IgD-negative memory B cell (primary cell): ENCODE measurements around the gene MLKL. TPM values are rescaled to one million over a fixed set of nuclear protein-coding genes. Genes with fewer than 3 reads are reported as not detected.
"Not testable (repeated sequence)": the region's sequence is repeated elsewhere in the genome, so short reads cannot be mapped to it uniquely, and the experiment has no call there.

Experiments
- H3K27ac Mint-ChIP-seq, 3 donors: one replicate each; pipeline ENCODE4 v1.8.0; 2020 to 2022; ENCODE audit warnings: mild to moderate bottlenecking in 3 of 3, mixed read lengths in 3 of 3, moderate library complexity in 1 of 3
- H3K27me3 Mint-ChIP-seq: one replicate; pipeline ENCODE4 v1.8.0; 2021; ENCODE audit warnings: mixed read lengths
- H3K36me3 Mint-ChIP-seq: one replicate; pipeline ENCODE4 v1.8.0; 2020; ENCODE audit warnings: mild to moderate bottlenecking, mixed read lengths
- H3K4me1 Mint-ChIP-seq, 3 donors: one replicate each; pipeline ENCODE4 v1.8.0; 2020 to 2022; ENCODE audit warnings: mixed read lengths in 3 of 3, mild to moderate bottlenecking in 1 of 3
- H3K4me3 Mint-ChIP-seq, 4 donors: one replicate each; pipeline ENCODE4 v1.8.0; 2020 to 2022; ENCODE audit warnings: mild to moderate bottlenecking in 4 of 4, mixed read lengths in 4 of 4, moderate library complexity in 3 of 4
- H3K9me3 Mint-ChIP-seq, 3 donors: one replicate each; pipeline ENCODE4 v1.8.0; 2020 to 2021; ENCODE audit warnings: mixed read lengths in 3 of 3, mild to moderate bottlenecking in 1 of 3
- polyA plus RNA-seq: library from polyadenylated mRNA; unstranded; fragments of 300-500 nt; fragmentation: Illumina TruSeq; gene quantifications from one replicate; pipeline ENCODE4 v1.2.3, GENCODE V29; 2021

MLKL gene
- polyA plus RNA-seq, 1 donor from 2014 or later: 14.3 TPM

GRCh38 chr16:74698222-74698621, 2.4 kb downstream of the MLKL start:
- Mint-ChIP-seq H3K27me3 (no peaks in the 10 kb centered on the region), H3K27ac (peak overlapping the region; percentile 1 to 46 (median 44)), H3K9me3 (no peaks in the 10 kb centered on the region), H3K36me3 (peaks cover 12% of the 10 kb centered on the region), H3K4me1 (peaks cover 38 to 45% (median 41%) of the 10 kb centered on the region in 3 donors), H3K4me3 (peak overlapping the region; percentile 88 to 98 (median 95))

- Mint-ChIP-seq H3K4me3 (peak overlapping the region; percentile 81 to 93 (median 92)), H3K27me3 (no peaks in the 10 kb centered on the region), H3K27ac (peak overlapping the region; percentile 59 to 92 (median 90)), H3K36me3 (peaks cover 18% of the 10 kb centered on the region), H3K4me1 (peaks cover 31 to 35% (median 32%) of the 10 kb centered on the region in 3 donors), H3K9me3 (no peaks in the 10 kb centered on the region)
Measured at GRCh38 chr16:74695450-74696422, 4.9 kb downstream of the MLKL start.

- H3K9me3 Mint-ChIP-seq: no peaks in the 10 kb centered on the region
- no peak overlapping the region for H3K27ac Mint-ChIP-seq
- H3K4me1 Mint-ChIP-seq: peaks cover 7 to 13% (median 13%) of the 10 kb centered on the region in 3 donors
- H3K4me3 Mint-ChIP-seq: no peak overlapping the region
- H3K27me3 Mint-ChIP-seq: no peaks in the 10 kb centered on the region
- peaks cover 22% of the 10 kb centered on the region for H3K36me3 Mint-ChIP-seq
Measured at GRCh38 chr16:74691093-74691855, 9.4 kb downstream of the MLKL start.

GRCh38 chr16:74682556-74682955, 18.1 kb downstream of the MLKL start:
- Mint-ChIP-seq H3K9me3 (no peaks in the 10 kb centered on the region), H3K4me3 (no peak overlapping the region), H3K4me1 (peaks cover 3 to 6% (median 5%) of the 10 kb centered on the region in 3 donors), H3K36me3 (peaks cover 5% of the 10 kb centered on the region), H3K27ac (peak overlapping the region in 1 of 3 donors; percentile 50), H3K27me3 (no peaks in the 10 kb centered on the region)

- Mint-ChIP-seq H3K27me3 (no peaks in the 10 kb centered on the region), H3K27ac (no peak overlapping the region), H3K4me3 (no peak overlapping the region), H3K36me3 (peaks cover 5% of the 10 kb centered on the region), H3K9me3 (no peaks in the 10 kb centered on the region), H3K4me1 (peaks cover 3 to 5% (median 4%) of the 10 kb centered on the region in 3 donors)
Measured at GRCh38 chr16:74680681-74681080, 20.0 kb downstream of the MLKL start.

- peaks cover 2 to 5% (median 3%) of the 10 kb centered on the region in 3 donors for H3K4me1 Mint-ChIP-seq
- no peaks in the 10 kb centered on the region for H3K27me3 Mint-ChIP-seq
- H3K9me3 Mint-ChIP-seq: no peaks in the 10 kb centered on the region
- H3K4me3 Mint-ChIP-seq: no peak overlapping the region
- H3K27ac Mint-ChIP-seq: peak overlapping the region in 1 of 3 donors; percentile 47
- peaks cover 5% of the 10 kb centered on the region for H3K36me3 Mint-ChIP-seq
Measured at GRCh38 chr16:74679983-74680382, 20.7 kb downstream of the MLKL start.

GRCh38 chr16:74677868-74678267, 22.8 kb downstream of the MLKL start:
- no peaks in the 10 kb centered on the region for H3K9me3 Mint-ChIP-seq
- peaks cover 11% of the 10 kb centered on the region for H3K36me3 Mint-ChIP-seq
- no peaks in the 10 kb centered on the region for H3K4me1 Mint-ChIP-seq
- H3K4me3 Mint-ChIP-seq: no peak overlapping the region
- H3K27ac Mint-ChIP-seq: no peak overlapping the region
- no peaks in the 10 kb centered on the region for H3K27me3 Mint-ChIP-seq

- no peaks in the 10 kb centered on the region for H3K9me3 Mint-ChIP-seq
- no peaks in the 10 kb centered on the region for H3K4me1 Mint-ChIP-seq
- H3K4me3 Mint-ChIP-seq: no peak overlapping the region
- peaks cover 10% of the 10 kb centered on the region for H3K36me3 Mint-ChIP-seq
- no peaks in the 10 kb centered on the region for H3K27me3 Mint-ChIP-seq
- H3K27ac Mint-ChIP-seq: no peak overlapping the region
Measured at GRCh38 chr16:74673876-74674275, 26.8 kb downstream of the MLKL start.

- H3K4me3 Mint-ChIP-seq: peak overlapping the region in 2 of 4 donors; percentile 79 to 97
Measured at GRCh38 chr16:74668877-74669276, 31.8 kb downstream of the MLKL start.

GRCh38 chr16:74667255-74667700, 33.4 kb downstream of the MLKL start:
- peak overlapping the region; percentile 90 to 97 (median 92) for H3K27ac Mint-ChIP-seq
- H3K36me3 Mint-ChIP-seq: peaks cover 2% of the 10 kb centered on the region
- H3K4me3 Mint-ChIP-seq: peak overlapping the region; percentile 94 to 99 (median 96)
- no peaks in the 10 kb centered on the region for H3K9me3 Mint-ChIP-seq
- H3K4me1 Mint-ChIP-seq: peaks cover 16 to 21% (median 20%) of the 10 kb centered on the region in 3 donors
- H3K27me3 Mint-ChIP-seq: no peaks in the 10 kb centered on the region

More at GRCh38 chr16:74668877-74669276, 31.8 kb downstream of the MLKL start:
- peak overlapping the region in 1 of 3 donors; percentile 90 for H3K27ac Mint-ChIP-seq
- not testable (repeated sequence) for H3K9me3 Mint-ChIP-seq, H3K36me3 Mint-ChIP-seq, H3K27me3 Mint-ChIP-seq
- peaks cover 7 to 14% (median 12%) of the 10 kb centered on the region in 3 donors for H3K4me1 Mint-ChIP-seq

GRCh38 chr16:74666425-74667254, 34.0 kb downstream of the MLKL start, which contains the start of gene RFWD3:
Gene RFWD3, minus strand, starts transcription at chr16:74666877. Its CDS starts 5,428 bp downstream, at chr16:74661449.
- H3K27ac Mint-ChIP-seq: peak within 1 kb of the TSS; percentile 90 to 97 (median 92)
- peaks cover 16 to 23% (median 22%) of the 10 kb centered on the region in 3 donors for H3K4me1 Mint-ChIP-seq
- peaks cover under 1% of the 10 kb centered on the region for H3K36me3 Mint-ChIP-seq
- no peaks in the 10 kb centered on the region for H3K9me3 Mint-ChIP-seq
- peak within 1 kb of the TSS; percentile 94 to 99 (median 96) for H3K4me3 Mint-ChIP-seq
- H3K27me3 Mint-ChIP-seq: no peaks in the 10 kb centered on the region

GRCh38 chr16:74666010-74666421, 34.6 kb downstream of the MLKL start:
- Mint-ChIP-seq H3K9me3 (no peaks in the 10 kb centered on the region), H3K36me3 (peaks cover under 1% of the 10 kb centered on the region), H3K27me3 (no peaks in the 10 kb centered on the region), H3K4me3 (peak overlapping the region; percentile 94 to 99 (median 96)), H3K4me1 (peaks cover 17 to 26% (median 23%) of the 10 kb centered on the region in 3 donors), H3K27ac (peak overlapping the region in 1 of 3 donors; percentile 92)

GRCh38 chr16:74661064-74661463, 39.6 kb downstream of the MLKL start:
- peak overlapping the region in 1 of 4 donors; percentile 17 for H3K4me3 Mint-ChIP-seq
- peaks cover 3% of the 10 kb centered on the region for H3K36me3 Mint-ChIP-seq
- no peak overlapping the region for H3K27ac Mint-ChIP-seq
- H3K9me3 Mint-ChIP-seq: no peaks in the 10 kb centered on the region
- H3K4me1 Mint-ChIP-seq: peaks cover 28 to 39% (median 31%) of the 10 kb centered on the region in 3 donors
- no peaks in the 10 kb centered on the region for H3K27me3 Mint-ChIP-seq

- peak overlapping the region in 1 of 4 donors; percentile 17 for H3K4me3 Mint-ChIP-seq
Measured at GRCh38 chr16:74660383-74660782, 40.3 kb downstream of the MLKL start.

More at GRCh38 chr16:74660383-74660782, 40.3 kb downstream of the MLKL start:
- Mint-ChIP-seq H3K9me3 (no peaks in the 10 kb centered on the region), H3K4me1 (peaks cover 28 to 44% (median 32%) of the 10 kb centered on the region in 3 donors), H3K36me3 (peaks cover 3% of the 10 kb centered on the region), H3K27ac (no peak overlapping the region), H3K27me3 (no peaks in the 10 kb centered on the region)
